ENCODE data around the gene LSR.

DNA sequence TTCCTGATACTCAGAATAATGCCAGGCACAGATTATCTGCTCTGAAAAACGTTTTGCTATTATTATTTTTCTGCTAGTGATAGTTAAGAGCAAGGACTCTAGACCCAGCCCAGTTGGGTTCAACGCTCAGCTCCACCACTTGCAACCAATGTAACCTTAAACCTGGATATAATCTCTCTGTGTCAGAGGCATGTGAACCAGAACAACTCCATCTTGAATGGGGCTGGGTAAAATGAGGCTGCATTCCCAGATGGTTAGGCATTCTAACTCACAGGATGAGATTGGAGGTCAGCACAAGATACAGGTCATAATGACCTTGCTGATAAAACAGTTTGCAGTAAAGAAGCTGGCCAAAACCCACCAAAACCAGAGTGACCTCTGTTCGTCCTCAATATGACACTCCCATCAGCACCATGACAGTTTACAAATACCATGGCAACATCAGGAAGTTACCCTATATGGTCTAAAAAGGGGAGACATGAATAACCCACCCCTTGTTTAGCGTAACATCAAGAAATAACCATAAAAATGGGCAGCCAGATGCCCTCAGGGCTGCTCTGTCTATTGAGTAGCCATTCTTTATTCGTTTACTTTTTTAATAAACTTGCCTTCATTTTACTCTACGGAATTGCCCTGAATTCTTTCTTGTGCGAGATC, 33.9 kb upstream of the LSR start:
- TF ChIP-seq, protein P1, sequence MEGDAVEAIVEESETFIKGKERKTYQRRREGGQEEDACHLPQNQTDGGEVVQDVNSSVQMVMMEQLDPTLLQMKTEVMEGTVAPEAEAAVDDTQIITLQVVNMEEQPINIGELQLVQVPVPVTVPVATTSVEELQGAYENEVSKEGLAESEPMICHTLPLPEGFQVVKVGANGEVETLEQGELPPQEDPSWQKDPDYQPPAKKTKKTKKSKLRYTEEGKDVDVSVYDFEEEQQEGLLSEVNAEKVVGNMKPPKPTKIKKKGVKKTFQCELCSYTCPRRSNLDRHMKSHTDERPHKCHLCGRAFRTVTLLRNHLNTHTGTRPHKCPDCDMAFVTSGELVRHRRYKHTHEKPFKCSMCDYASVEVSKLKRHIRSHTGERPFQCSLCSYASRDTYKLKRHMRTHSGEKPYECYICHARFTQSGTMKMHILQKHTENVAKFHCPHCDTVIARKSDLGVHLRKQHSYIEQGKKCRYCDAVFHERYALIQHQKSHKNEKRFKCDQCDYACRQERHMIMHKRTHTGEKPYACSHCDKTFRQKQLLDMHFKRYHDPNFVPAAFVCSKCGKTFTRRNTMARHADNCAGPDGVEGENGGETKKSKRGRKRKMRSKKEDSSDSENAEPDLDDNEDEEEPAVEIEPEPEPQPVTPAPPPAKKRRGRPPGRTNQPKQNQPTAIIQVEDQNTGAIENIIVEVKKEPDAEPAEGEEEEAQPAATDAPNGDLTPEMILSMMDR (IDR thresholded peaks at IDR 0.05), result no peak
- no peak for TF ChIP-seq POLR2A (IDR thresholded peaks at IDR 0.05)
